ENCODE results near the gene SSH2.

SSH2 gene

DNA sequence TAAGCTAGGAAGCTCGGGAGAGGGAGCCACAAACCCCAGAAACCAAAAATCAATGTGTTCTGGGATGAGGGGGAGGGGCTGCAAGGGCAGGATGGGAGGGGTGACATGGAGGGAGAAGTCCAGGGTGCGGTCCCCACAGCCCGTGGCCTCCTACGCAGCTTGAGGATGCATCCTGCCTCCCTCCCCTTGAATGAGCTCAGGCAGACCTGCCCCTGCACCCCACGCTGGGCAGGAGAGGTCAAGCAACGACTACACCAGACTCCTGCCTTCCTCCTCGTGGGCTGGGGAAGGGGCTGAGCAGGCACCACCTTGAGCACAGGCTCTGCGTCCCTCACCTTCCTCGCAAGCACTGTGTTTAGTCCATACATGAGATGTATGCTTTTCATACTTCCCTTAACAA, 333.2 kb downstream of the SSH2 start:
- no peak for DNase-seq

DNA sequence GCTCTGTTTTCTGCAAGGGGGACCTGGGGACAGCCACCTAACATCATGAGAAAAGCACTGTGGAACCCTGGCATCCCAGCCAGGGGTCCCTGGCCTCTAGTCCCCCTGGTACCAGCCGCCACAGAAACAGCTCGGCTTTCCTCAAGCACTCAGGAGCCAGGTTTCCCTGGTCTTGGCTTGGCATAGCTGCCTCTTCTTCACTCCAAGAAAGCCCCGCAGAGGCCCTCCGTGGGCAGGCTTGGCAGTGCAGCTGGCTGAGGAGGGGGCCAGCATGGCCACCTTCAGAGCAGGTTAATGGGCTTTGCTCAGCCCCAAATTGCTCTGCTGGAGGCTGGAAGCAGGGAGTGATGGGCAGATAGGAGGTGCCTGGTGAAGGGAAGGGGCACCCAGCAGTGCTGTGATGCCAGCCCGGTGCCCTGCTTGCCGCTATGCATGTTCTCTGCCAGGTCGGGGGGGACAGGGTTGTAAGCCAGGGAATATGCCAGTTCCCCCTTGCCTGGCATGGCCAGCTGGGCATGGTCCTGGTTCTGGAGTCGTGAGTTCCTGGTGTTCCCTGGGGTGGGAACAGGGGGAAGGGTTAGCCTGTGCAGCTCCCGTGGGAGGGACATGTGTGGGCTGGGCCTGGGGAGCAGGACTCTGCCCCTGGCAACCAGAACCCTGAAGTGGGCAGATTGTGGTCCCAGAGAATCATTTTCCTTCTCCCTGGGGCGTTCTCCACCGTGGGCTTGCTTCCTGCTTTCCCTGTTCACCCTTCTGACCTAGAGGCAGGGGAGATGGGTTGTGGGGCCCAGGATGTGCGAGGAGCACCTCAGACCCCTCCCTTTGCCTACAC, 333.9 kb downstream of the SSH2 start:
- DNase-seq, result no peak

DNA sequence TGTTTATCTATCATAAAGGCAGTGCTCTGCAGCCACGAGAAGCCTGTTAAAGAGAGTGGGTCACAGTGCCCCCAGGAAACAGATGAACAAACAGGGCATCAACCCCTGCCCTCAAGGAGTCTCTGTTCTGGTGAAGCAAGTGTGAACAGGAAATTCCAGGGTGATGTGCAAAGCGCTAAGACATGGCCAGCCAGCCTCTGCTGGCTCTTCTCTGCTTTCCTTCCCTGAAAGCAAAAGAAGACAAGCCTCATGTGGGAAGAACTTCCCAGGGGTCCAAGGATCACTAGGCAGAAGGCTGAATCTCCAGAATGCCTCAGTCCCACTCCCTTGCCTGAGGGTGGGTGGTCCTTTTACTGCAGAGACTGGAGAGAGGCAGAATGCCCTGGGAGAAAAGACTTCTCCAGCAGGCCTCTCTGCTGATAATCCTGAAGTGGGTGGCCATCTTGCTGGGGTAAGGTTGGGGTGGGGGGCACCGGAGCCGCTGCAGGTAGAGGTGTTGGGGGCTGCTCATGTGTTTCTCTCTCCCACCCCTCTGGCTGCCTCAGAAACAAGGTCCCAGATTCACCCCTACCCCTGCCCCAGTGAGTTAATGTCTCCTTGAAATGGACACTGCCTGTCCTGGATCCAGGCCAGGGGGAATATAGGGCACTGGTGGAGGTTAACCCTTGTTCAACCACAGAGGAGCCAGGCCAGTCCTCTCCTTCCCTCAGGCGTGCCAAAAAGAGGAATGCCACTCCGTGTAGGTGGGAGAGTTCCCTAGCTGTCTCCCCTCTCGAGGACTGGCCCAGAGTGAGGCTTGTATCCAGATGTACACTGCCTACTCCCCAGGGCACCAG, 334.7 kb downstream of the SSH2 start:
- no peak for DNase-seq

DNA sequence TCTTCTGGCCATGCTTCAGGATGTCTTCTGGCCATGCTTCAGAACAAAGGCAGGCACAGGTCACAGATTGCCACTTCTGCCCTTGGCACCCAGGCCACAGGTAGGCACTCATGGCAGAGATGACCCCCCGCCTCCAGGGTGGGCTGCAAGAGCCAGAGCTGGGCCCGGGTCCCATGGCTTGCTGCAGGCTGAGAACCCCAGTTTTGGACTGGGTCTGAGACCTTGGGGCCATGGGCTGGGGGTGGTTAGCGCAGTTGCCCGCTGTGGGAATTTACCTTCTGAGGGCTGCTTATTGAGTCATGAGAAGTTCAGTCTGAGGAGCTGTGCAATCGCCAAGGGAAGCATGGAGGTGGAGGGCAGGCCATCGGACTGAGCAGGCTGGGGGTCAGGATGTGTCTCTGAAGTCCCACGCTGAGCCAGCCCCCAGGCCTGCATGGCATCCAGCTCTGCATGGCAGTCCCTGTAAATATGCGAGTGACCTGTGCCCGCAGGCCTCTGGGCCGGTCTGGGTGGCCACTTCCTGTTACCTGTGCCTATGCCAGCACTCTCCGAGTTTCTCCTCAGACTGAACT, 335.4 kb downstream of the SSH2 start:
- DNase-seq, result no peak

DNA sequence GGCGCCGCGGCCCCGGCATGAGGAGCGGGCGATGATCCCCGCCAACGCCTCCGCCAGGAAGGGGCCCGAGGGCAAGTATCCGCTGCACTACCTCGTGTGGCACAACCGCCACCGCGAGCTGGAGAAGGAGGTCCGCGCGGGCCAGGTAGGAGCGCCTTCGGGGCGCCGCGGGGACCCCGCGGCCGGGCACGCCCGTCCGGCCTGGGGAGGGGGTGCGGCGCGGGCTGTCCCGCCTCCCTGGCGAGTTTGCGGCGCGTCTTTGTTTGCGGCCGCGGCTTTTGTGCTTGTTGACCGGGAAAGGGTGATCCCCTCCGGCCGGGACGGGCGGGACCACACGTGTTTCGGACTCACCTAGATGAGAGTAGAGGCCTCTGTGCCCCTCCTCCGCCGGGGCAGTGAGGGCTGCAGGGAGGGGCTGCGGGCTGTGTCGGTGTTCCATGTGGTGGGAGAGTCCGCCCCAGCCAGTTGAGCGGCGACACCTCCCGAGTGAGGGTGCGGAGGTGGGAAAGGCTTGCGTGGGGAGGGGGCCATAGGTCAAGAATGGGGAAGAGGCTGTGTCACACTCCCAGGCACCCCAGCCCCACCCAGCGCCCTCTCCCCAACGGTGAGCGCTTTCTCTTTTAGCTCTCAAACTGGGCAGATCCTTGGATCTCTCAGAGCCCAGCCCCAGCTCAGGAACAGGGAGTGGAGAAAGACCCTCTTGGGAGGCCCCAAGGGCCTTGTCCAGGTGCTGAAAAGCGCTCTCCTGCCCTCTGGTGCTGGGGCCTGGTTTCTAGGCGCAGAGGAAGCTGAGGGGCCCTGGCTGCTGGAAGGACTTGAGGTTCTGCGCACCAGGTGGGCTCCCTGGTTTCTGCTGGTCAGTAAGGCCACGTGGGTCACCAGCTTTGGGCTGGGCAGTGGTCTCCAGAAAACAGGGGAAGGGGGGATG, 336.2 kb downstream of the SSH2 start:
- no peak for DNase-seq

DNA sequence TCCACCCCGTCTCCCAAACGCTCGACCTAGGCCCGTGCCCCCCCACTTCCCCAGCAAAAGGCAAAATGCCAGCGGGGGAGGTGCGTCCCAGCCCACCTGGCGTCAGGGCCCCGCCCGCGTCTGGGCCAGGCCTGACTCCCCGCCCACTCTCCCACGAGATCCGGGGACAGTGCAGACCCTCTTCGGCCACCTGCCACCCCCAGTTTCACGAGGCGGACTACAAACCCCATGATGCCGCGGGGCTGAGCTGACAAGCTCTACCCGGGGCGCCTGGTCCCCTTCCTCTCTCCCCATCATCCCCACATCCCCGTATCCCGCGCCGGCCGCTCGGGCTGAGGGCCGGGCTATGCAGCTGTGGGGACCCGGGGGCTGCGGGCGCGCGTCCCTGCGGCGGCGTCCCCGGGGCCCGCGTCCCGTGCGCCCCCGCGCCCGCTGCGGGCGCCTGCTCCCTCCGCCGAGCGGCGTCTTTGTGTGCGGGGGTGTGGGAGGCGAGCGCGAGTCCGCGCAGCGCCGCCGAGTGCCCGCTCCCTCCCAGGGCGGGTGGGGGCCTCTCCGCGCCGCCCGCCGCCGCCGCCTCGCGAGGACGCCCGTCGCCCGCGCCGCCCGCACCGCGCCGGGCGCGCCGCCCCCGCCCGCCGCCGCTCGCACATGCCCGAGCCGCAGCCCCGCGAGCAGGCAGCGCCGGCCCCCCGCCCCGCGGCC, 337.0 kb downstream of the SSH2 start, which contains the start of gene ANKRD13B:
TSS of gene ANKRD13B (plus strand) at position 283 of the 702 bp plus-strand sequence. CDS start 490 bp downstream, outside the sequence.
- DNase-seq, result no peak

DNA sequence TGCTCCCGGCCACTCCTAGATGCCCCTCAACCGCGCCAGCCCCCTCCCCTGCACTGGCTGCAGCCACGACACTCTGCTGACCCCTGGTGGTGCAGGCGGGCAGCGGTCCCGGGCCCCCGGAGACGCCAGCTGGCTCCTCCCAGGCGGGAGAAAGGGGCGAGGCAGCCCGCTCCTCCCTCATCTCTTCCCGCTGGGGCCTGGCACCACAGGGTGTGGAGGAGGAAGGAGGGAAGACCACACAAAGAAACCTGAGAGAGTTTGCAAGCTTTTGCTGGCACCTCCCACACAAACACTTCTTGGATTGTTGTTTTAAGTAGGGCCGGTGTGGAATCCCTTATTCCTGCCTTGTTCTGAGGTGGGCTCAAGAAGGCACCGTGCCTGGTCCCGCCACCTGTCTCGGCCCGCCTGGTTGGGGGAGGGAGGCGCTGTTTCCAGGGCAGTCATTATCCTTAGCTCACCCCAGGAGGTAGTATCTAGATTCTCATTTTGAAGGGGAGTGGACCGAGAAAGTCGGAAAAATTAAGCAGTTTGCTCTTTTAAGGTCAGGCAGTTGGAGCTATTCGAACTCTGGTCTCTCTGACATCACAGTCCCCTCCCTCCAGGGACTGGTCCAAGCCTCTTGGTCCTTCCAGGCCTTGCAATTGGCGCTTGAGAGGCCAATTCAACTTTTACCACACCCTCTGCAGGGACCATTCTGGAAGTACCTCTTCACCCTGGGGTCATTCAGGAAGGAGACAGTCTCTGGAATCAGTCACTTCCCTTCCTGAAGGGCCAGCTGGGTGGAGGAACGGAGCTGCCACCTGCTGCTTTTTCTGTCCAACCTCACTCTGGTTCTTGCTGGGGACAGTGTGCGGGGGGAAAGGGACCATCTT, 338.1 kb downstream of the SSH2 start:
- peak; percentile 78 for DNase-seq

DNA sequence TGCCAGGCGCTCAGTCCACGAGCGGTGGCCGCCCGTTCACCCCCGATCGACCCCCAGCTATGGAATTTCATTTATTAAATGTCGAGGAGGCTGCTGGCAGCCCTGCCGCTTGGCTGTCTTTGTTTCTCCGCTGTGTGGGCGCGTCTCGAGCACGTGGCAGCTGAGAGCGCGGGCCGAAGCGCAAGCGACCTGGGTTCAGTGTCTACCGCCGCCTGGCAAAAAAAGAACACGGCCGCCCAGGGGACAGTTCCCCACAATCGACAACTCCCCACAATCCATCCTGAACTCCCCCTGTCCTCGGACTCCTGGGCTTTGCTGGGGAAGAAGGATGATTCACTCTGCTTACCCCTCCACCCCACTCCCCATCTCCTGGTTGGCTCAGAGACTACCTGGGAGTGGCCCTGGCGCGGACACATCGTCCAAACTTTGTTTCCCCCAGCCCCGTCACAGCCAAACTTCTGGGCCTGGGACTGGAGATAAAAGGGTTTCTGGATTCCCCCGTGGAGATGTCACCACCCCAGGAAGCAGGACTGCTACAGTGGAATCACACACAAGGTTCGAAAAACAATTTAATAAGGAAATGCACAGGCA, 338.8 kb downstream of the SSH2 start:
- DNase-seq, result no peak

DNA sequence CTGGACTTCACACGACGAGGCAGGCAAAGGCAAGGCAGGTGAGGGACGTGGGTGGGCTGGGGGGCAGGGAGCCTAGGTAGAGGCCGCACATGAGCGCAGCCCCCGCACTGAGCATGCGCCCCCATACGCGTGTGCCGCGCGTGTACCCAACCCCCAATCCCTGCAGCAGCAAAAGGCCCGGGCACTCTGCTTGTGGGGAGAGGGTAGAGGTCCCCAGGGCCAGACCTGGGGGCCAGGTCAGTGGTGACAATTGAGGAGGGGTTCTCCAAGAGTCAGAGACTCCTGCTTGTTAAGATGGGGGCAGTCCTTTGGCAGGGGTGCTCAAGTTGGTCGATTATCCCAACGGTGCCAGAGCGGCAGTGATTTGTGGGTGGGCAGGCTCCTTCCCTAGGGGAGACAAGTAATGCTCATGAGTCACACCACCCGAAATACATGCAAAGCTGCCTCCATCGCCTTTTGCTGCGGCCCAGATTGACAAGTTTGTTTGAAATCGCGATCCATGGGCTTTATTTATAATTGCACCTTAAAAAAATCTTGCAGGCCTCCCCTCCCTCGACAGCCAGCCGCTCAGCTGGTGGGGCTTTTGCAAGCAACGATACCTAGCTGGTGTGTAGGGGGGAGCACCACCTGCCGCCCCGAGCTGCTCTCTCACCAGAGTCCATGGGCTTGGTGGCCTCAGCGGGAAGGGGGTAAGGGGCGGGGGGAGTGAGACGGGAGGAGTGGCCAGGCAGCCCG, 339.4 kb downstream of the SSH2 start:
- DNase-seq, result peak; percentile 19

DNA sequence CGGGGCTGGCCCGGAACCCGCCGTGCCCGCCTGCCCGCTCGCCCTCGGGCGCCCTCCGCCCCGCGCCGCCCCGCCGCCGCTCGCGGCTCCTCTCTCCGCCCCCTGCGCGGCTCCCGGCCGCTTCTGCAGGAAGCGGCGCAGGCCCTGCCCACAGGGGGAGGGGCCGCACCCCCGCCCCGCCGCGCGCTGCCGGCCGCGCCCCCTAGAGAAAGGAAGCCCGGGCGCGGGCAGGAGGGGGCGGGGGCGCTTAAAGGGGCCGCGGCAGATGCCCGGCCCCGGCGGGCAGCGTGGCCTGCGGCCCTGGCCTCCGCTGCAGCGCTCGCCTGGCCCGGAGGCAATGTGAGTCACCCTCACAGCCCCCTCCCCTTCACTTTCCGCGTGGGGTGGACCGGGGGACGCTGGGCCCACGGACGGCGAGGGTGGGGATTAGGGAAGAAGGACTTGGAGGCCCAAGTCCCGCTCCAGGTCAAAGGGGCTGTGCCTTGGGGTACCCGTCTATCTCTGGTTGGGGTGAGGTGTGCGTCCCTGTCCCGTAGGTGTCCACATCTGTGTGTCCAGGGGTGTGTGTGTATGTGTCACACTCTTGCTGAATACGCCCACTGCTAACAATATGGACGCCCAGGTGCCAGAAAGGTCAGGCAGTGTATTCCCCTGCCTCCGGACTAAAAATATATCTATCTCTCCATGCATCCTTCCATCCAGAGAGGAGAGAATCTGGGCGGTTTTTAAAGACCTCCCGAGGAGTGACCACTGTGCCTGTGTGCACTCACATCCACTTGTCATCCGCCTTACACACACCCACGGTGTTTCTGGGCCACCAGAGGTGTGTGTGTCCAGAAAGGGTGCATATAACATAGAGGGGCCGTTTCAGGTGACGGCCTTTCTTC, 340.3 kb downstream of the SSH2 start, which contains the start of gene GIT1:
TSS of gene GIT1 (minus strand) at position 125 of the 887 bp plus-strand sequence. CDS start 270 bp downstream, outside the sequence.
- peak; percentile 39 for DNase-seq

DNA sequence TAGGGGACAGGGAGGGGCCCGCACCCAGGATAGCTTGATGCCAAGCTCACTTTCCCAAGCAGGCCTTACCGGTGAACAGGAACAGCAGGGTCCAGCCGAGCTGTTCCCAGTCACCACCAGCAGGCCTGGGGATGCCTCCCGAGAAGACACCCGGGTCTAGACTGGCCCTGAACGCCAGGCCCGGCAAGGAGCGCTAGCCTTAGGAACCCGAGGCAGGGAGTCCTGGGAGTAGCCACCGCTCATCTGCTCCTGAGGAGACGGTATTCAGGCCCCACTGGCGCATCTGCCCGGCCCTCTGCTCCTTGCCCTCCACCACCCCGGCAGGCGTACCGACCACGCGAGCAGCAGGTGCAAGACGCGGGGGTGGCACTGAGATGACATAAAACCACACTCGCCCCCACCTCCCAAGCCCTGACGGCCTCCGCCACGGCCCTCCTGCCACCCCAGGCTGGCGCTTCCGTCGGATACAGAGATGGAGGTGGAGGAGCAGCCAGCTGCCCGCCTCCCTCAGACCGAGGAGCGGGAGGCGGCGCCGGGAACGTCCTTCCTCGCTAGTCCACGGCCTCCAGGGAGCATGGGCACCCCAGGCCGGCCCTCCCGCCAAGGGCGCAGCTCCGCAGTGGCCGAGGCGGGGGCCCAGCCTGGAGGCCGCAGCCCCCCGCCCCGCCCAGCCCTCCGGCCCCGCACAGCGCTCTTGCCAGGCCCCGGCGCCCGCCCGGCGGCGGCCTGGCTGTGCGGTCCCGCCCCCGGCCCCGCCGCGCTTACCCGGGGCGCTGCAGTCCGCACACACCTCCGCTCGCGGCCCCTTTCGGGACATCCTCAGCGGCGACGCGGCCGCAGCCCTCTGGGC, 341.2 kb downstream of the SSH2 start:
- DNase-seq, result no peak

DNA sequence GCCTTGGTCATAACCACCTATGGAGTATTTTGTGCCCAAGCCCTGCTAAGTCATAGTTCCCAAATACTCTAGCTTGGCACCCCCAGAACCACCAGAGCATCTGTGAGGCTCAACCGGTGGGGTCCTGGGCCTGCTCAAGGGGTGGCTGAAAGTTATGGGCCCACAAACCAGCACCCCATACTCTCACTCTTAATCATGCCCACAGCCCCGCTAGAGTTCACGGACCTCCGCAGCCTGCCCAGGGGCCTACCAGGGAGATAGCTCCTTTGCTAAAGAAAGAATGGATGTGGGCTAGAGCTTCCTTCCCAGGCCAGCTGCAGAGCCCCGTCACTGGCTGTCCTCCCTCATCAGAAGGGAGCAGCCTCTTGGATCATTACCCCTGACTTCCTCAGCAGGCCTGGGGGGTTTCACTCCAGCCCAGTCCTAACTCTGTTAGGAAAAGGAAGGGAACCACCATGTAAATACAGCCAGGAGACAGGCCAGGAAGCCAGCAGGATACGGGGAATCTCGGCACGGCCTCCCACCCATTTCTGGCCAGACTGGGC, 341.9 kb downstream of the SSH2 start:
- DNase-seq, result no peak

DNA sequence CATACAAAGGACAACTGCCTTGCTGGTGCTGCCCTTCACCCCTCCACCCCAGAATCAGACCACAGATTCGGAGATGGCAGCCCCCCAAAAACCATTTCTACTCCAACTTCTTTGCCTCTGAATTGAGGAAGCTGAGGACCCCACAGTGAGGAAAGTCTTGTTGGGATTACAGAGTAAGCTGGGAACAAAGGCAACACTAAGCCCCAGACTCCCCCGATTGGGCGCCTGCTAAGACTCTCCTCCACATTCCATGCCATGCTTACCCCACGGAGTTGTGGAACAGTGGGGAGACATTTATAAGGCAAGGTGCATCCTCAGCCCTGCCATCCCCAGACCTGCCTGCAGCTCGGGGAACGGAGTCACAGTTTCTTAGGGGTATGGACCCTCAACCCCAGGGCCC, 342.4 kb downstream of the SSH2 start:
- no peak for DNase-seq

DNA sequence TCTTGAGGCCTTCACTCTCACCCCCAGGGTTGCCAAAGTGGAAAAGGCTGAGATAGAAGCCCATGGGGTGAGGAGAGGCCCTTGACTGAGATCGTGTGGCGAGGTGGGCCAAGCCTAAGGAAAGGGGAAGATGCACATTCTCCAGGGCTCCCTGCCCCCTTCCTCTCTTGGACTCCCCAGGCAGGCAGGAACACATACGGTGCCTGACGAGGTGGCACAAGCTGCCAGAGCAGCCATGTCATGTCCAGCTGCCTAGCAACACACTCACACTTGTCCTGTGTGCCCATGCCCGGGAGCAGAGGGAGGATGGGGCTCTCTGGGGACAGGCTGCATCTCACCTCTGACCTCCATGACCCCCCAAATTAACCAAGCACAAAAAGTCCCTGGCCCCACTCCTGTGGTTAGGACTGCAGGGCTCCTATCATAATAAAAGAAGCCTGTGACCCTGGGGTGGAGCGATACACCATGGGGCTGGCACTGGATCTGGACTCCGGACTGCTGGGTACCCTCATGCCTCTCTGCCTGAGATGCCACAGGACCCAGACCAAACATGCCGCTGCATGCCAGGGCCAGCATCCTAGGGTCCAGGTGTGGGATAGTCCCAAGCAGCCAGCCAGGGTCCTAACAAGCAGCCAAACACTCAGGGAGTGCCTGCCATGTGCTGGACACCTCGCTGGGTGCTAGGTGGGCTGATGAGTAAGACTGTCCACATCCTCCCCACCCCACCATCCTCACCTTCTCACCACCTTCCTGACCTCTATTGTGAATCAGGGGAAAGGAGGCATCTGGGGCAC, 343.2 kb downstream of the SSH2 start:
- DNase-seq, result no peak

DNA sequence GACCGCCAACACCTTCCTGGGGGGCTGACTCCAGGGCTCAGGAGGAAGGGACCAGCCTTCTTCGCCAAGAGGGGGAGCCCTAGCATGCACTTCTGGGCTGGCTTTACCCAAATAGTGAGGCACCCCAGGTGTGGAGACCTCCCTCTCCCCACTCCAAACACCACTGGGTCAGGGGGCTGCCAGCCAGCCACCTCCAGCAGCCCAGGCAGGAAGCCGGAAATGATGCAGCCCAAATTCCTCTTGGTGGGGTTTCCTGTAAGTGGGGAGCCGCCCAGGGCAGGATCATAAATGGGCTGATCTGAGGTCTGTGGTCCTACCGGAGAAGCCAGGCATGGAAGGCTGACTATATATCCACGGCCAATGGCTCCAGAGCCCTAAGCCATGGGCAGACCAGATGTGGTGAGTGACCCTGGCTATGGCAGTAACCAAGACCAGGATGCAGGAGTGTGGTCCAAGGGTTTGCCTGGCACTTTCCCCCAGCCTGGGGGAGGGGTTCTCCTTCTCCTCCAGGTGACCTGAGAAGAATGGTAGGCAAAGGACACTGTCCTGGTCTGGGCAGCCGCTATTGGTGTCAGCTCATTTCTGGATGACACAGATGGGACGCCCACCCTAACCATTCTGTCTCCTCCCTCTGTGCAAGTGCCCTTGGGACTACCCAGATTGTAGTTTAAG, 344.8 kb downstream of the SSH2 start:
- DNase-seq, result no peak
